ENCODE data around the gene ARPP21.
"Not testable (repeated sequence)": the region's sequence is repeated elsewhere in the genome, so short reads cannot be mapped to it uniquely, and the experiment has no call there.

Gene ARPP21

GRCh38 chr3:35780800-35781199 lies 141.5 kb downstream of the ARPP21 start:
- DNase-seq (ENCODE audit: low spot score) = no peak

- no peak for DNase-seq (ENCODE audit: low spot score)
Measured at GRCh38 chr3:35781558-35781957, 142.2 kb downstream of the ARPP21 start.

- no peak for DNase-seq (ENCODE audit: low spot score)
Measured at GRCh38 chr3:35782355-35782754, 143.0 kb downstream of the ARPP21 start.

- no peak for DNase-seq (ENCODE audit: low spot score)
Measured at GRCh38 chr3:35784169-35784568, 144.8 kb downstream of the ARPP21 start.

- no peak for DNase-seq (ENCODE audit: low spot score)
Measured at GRCh38 chr3:35785234-35785888, 146.0 kb downstream of the ARPP21 start.

GRCh38 chr3:35787936-35788335 lies 148.6 kb downstream of the ARPP21 start:
- DNase-seq (ENCODE audit: low spot score) = no peak

- no peak for DNase-seq (ENCODE audit: low spot score)
Measured at GRCh38 chr3:35789042-35789831, 149.9 kb downstream of the ARPP21 start.

- no peak for DNase-seq (ENCODE audit: low spot score)
Measured at GRCh38 chr3:35790764-35791163, 151.4 kb downstream of the ARPP21 start.

- DNase-seq (ENCODE audit: low spot score) = no peak
Measured at GRCh38 chr3:35793667-35794066, 154.3 kb downstream of the ARPP21 start.

GRCh38 chr3:35800960-35801459 lies 161.7 kb downstream of the ARPP21 start:
- DNase-seq (ENCODE audit: low spot score) = no peak

GRCh38 chr3:35814531-35814930 lies 175.2 kb downstream of the ARPP21 start:
- DNase-seq (ENCODE audit: low spot score) = no peak

- DNase-seq (ENCODE audit: low spot score) = not testable (repeated sequence)
Measured at GRCh38 chr3:35815796-35816195, 176.5 kb downstream of the ARPP21 start.

- DNase-seq (ENCODE audit: low spot score) = no peak
Measured at GRCh38 chr3:35817216-35817615, 177.9 kb downstream of the ARPP21 start.

GRCh38 chr3:35832140-35832571 lies 192.8 kb downstream of the ARPP21 start:
- DNase-seq (ENCODE audit: low spot score) = no peak

Small RNA genes within 50 kb of the gene (small RNA-seq; reads per million reads assigned to genes)
- gene MIR128-2 = 0.05 to 0.53 reads per million in 2 experiments
